Thyroid gland (tissue), 4 donors: ENCODE measurements around the gene TMEM254. TPM values are rescaled to one million over a fixed set of nuclear protein-coding genes. Genes with fewer than 3 reads are reported as not detected.
"Not testable (repeated sequence)": the region's sequence is repeated elsewhere in the genome, so short reads cannot be mapped to it uniquely, and the experiment has no call there.

Source experiments
- DNase-seq, 2 donors: peaks; one replicate each; pipeline ENCODE4 v3.0.0-alpha.2; 2019
- H3K27ac ChIP-seq, 3 donors: fragments of 200-600 bp; sonication (generic); 1 replicate in 2 of 3; 2 replicates in 1 of 3; pipeline ENCODE4 v1.5.1; 2016 to 2019; ENCODE audit warnings: mild to moderate bottlenecking in 1 of 3, moderate library complexity in 1 of 3
- H3K27me3 ChIP-seq: fragments of 200-600 bp; sonication (generic); one replicate; pipeline ENCODE4 v1.5.1; 2019
- H3K36me3 ChIP-seq, 2 donors: fragments of 200-600 bp; sonication (generic); one replicate each; pipeline ENCODE4 v1.5.1; 2016 to 2019
- H3K4me1 ChIP-seq, 2 donors: fragments of 200-600 bp; sonication (generic); one replicate each; pipeline ENCODE4 v1.5.1; 2017 to 2019
- H3K4me3 ChIP-seq, 3 donors: fragments of 200-600 bp; sonication (generic); replicated peaks in 1 of 3; 1 replicate in 2 of 3; 2 replicates in 1 of 3; pipeline ENCODE4 v1.5.1; 2016; ENCODE audit warnings: mild to moderate bottlenecking in 1 of 3
- H3K9me3 ChIP-seq: fragments of 200-600 bp; sonication (generic); one replicate; pipeline ENCODE4 v1.5.1; 2017
- CTCF ChIP-seq, 6 experiments: fragments of 200-600 bp in 3 of 6; fragments of 450-650 bp in 3 of 6; sonication (generic) in 3 of 6; IDR thresholded peaks; one replicate each; pipeline ENCODE4 v1.5.1; 2016 to 2019; ENCODE audit warnings: antibody characterized with exemption in 6 of 6, mild to moderate bottlenecking in 2 of 6, inconsistent platforms in 1 of 6, moderate library complexity in 1 of 6
- POLR2A ChIP-seq, 2 donors: fragments of 450-650 bp; IDR thresholded peaks; one replicate each; pipeline ENCODE4 v1.6.1; 2017; ENCODE audit warnings: antibody characterized with exemption in 2 of 2, mild to moderate bottlenecking in 2 of 2, moderate library complexity in 1 of 2
- WGBS, 2 donors: methylation state at CpG; one replicate each; pipeline ENCODE4 v1.1.5; 2017; 5-methylcytosine and 5-hydroxymethylcytosine counted together
- intact Hi-C: fragments of 100-400 bp; cut with DNase I; formaldehyde crosslinking; loops from one replicate; pipeline ENCODE4 v1.15.1; 2023
- total RNA-seq, 4 donors: library from RNA; depleted of rRNA; stranded (reverse); fragments of >200 nt; gene quantifications; one replicate each; pipeline ENCODE4 v1.2.3, GENCODE V29; 2016

Gene TMEM254
- total RNA-seq, 4 donors from 2014 or later: 12.2 to 25.0 (median 19.8) TPM

DNA sequence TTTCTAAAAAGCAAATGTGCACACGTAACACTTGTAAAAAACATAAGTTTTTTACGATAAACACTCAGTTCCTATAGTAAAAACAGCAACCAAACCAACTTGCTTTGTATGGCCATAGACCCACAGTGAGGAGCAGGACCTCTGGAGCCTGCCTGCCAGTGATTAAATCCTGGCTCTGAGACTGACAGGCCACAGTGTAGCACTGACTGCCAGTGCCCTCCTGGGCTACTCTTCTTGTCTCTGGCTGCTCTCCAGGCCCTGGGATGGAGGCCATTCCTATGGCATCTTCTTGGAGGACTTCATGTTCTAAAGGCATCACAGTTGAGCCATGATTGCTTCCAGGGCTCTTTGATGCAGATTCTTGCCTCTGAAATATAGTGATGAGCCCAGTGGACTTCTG lies 22.7 kb upstream of the TMEM254 start:
- Histone ChIP-seq H3K27ac (no peak overlapping the region), H3K36me3 (no peaks in the 10 kb centered on the region), H3K27me3 (no peaks in the 10 kb centered on the region), H3K4me3 (no peak overlapping the region), H3K9me3 (no peaks in the 10 kb centered on the region), H3K4me1 (no peaks in the 10 kb centered on the region)
- intact Hi-C loops: no loop called here
- TF ChIP-seq CTCF (IDR thresholded peaks at IDR 0.05): no peak
- TF ChIP-seq POLR2A (IDR thresholded peaks at IDR 0.05): no peak
- DNase-seq: no peak
- WGBS, 2 donors: 98 to 99% methylated on average over 2 of the region's 2 CpGs

DNA sequence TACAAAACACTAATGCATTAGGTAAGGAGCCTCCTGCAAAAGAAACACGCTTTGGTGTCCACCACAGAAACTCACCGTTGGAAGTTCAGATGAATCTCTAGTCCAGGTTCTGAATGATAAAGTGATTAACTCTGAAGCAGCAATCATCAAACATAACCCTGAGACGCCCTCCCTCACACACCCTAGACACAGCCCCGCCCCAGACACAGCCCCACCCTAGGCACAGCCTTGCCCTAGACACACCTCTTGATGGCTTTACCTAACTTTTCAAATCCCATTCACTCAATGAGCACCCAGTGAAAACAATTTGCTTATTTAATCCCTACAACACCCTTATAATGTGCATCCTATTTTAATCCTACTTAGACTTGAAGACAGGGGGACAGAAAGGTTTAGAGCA lies 21.3 kb upstream of the TMEM254 start:
- TF ChIP-seq POLR2A (IDR thresholded peaks at IDR 0.05) (no peak), CTCF (IDR thresholded peaks at IDR 0.05) (no peak)
- Histone ChIP-seq H3K4me3 (no peak overlapping the region), H3K4me1 (no peaks in the 10 kb centered on the region), H3K27me3 (no peaks in the 10 kb centered on the region), H3K9me3 (no peaks in the 10 kb centered on the region), H3K36me3 (no peaks in the 10 kb centered on the region), H3K27ac (no peak overlapping the region)
- WGBS, 2 donors: 98% methylated on average over 4 of the region's 4 CpGs
- intact Hi-C loops: no loop called here
- DNase-seq: no peak

DNA sequence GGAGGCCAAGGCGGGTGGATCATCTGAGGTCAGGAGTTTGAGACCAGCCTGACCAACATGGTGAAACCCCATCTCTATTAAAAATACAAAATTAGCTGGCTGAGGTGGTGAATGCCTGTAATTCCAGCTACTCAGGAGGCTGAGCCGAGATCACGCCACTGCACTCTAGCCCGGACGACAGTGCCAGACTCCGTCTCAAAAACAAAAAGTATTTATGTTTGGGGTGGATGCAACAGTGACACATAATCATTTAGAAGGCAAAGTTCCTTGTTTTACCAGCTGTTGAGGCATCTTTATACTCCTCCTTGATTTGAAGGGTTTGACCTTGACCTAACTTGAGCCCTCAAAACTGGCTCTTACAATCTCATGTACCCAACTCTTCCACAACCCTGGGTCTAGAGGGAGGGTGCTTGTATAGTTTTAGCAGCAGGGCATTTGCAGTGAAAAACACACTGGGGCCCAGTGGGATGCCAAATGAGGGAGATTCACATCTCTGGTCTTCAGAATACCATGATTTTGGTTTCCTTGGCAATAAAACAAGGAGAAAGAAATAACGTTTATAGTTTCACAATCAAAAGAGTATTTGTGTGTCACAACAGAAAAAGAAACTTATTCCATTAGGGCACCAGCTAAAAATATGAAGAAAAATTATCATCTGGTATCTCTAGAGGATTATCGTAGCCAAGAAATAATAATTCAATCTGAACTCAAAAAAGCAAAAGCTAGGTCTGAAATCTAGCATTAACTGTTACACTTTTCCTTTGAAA lies 14.2 kb upstream of the TMEM254 start:
- WGBS, 2 donors: 68 to 86% methylated on average over 8 of the region's 8 CpGs
- no peak overlapping the region for H3K27ac ChIP-seq
- no peak overlapping the region for H3K4me3 ChIP-seq
- intact Hi-C loops: no loop called here
- H3K4me1 ChIP-seq: no peaks in the 10 kb centered on the region
- H3K9me3 ChIP-seq: no peaks in the 10 kb centered on the region
- H3K36me3 ChIP-seq: no peaks in the 10 kb centered on the region
- DNase-seq: no peak
- H3K27me3 ChIP-seq: no peaks in the 10 kb centered on the region
- TF ChIP-seq CTCF (IDR thresholded peaks at IDR 0.05) (no peak), POLR2A (IDR thresholded peaks at IDR 0.05) (no peak)

- DNase-seq: no peak
- Histone ChIP-seq H3K36me3 (no peaks in the 10 kb centered on the region), H3K4me3 (no peak overlapping the region), H3K4me1 (no peaks in the 10 kb centered on the region), H3K9me3 (no peaks in the 10 kb centered on the region), H3K27ac (no peak overlapping the region), H3K27me3 (no peaks in the 10 kb centered on the region)
- intact Hi-C loops: no loop called here
- TF ChIP-seq CTCF (IDR thresholded peaks at IDR 0.05): no peak
- TF ChIP-seq POLR2A (IDR thresholded peaks at IDR 0.05): no peak
- WGBS, 2 donors: 91 to 98% methylated on average over 4 of the region's 4 CpGs
Observed at GRCh38 chr10:80066809-80067208, 11.7 kb upstream of the TMEM254 start.

DNA sequence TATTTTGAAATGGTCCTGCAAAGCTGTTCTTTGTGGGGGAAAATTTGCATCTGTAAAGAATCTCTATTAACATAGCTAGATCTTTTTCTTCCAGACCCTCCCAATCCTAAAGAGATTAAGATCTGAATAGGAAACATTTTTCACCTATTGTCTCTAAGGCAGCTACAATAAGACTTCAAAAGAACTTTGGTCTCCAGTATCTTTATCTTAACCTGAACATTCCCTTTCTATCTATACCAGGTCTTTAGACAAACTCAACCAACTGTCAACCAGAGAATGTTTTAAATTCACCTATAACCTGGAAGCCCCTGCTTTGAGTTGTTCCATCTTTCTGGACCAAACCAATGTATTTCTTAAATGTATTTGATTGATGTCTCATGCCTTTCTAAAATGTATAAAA lies 10.6 kb upstream of the TMEM254 start:
- H3K9me3 ChIP-seq, intact Hi-C loops, H3K4me1 ChIP-seq, H3K36me3 ChIP-seq, H3K27ac ChIP-seq, H3K27me3 ChIP-seq, H3K4me3 ChIP-seq, DNase-seq: not testable (repeated sequence)
